ENCODE data around the gene DPH5.
"Not testable (repeated sequence)": the region's sequence is repeated elsewhere in the genome, so short reads cannot be mapped to it uniquely, and the experiment has no call there.

Gene DPH5

DNA sequence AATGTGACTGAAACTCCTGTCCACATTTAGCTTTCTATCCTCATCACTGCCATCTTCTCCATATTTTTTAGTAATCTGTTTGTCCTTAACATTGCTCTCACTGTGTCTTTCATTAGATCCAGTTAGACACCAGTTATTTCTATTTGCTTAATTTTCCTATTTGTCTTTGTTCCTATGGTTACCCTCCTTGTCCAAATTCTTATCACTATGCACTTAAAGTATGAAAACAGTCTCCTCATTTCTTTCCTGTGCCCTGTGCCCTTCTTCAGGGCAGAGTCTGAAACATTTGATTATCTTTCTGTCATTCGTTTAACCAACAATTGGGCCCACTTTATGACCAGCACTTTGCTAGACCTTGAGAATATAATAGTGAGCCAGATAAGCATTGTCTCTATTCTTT lies 65.5 kb downstream of the DPH5 start:
- Histone ChIP-seq H3K4me2 (no peak overlapping the region), H2AFZ (ENCODE audit: low read depth) (no peak overlapping the region), H3K9ac (no peak overlapping the region), H3K4me1 (ENCODE audit: low read depth, poor library complexity, severe bottlenecking) (no peaks in the 10 kb centered on the region), H3K27me3 (ENCODE audit: insufficient read depth, low read depth) (no peaks in the 10 kb centered on the region), H3K27ac (no peak overlapping the region), H3K4me3 (IDR thresholded peaks at IDR 0.05; ENCODE audit: insufficient read depth, low read depth, low read length) (no peak overlapping the region), H4K20me1 (ENCODE audit: insufficient read depth) (no peaks in the 10 kb centered on the region), H3K36me3 (ENCODE audit: insufficient read depth) (no peaks in the 10 kb centered on the region), H3K79me2 (ENCODE audit: insufficient read depth, low read depth) (no peaks in the 10 kb centered on the region)
- TF ChIP-seq, protein P1, sequence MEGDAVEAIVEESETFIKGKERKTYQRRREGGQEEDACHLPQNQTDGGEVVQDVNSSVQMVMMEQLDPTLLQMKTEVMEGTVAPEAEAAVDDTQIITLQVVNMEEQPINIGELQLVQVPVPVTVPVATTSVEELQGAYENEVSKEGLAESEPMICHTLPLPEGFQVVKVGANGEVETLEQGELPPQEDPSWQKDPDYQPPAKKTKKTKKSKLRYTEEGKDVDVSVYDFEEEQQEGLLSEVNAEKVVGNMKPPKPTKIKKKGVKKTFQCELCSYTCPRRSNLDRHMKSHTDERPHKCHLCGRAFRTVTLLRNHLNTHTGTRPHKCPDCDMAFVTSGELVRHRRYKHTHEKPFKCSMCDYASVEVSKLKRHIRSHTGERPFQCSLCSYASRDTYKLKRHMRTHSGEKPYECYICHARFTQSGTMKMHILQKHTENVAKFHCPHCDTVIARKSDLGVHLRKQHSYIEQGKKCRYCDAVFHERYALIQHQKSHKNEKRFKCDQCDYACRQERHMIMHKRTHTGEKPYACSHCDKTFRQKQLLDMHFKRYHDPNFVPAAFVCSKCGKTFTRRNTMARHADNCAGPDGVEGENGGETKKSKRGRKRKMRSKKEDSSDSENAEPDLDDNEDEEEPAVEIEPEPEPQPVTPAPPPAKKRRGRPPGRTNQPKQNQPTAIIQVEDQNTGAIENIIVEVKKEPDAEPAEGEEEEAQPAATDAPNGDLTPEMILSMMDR (conservative IDR thresholded peaks at IDR 0.05; ENCODE audit: low read depth, low read length): no peak

DNA sequence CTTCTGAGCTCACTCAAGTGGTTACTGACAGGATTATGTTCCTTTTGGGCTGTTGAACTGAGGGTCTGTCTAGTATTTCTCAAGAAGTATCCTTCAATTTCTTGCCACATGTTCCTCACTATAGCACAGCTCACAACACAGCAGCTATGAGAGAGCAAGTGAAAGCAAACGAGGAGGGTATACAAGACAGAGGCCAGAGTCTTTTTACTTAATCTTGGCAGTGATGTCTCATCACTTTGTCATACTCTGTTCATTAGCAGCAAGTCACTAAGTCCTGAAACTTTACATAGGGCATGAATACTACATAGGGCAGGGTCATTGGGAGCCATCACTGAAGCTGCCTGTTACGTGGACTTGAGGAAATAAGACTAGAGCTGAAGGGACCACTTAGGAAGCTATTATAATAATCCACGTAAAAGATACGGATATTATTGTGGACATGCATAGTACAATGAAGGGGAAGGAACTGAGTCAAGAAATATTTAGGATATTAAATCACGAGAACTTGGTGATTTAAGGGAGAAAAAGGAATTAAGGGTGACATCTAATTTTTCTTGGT lies 66.0 kb downstream of the DPH5 start:
- TF ChIP-seq, protein P1 (conservative IDR thresholded peaks at IDR 0.05; ENCODE audit: low read depth, low read length): no peak
- no peak overlapping the region for H3K27ac ChIP-seq
- no peaks in the 10 kb centered on the region for H3K79me2 ChIP-seq (ENCODE audit: insufficient read depth, low read depth)
- H3K4me3 ChIP-seq (IDR thresholded peaks at IDR 0.05; ENCODE audit: insufficient read depth, low read depth, low read length): no peak overlapping the region
- H3K4me2 ChIP-seq: no peak overlapping the region
- H3K4me1 ChIP-seq (ENCODE audit: low read depth, poor library complexity, severe bottlenecking): no peaks in the 10 kb centered on the region
- H3K9ac ChIP-seq: no peak overlapping the region
- no peak overlapping the region for H2AFZ ChIP-seq (ENCODE audit: low read depth)
- no peaks in the 10 kb centered on the region for H3K27me3 ChIP-seq (ENCODE audit: insufficient read depth, low read depth)
- H4K20me1 ChIP-seq (ENCODE audit: insufficient read depth): no peaks in the 10 kb centered on the region
- H3K36me3 ChIP-seq (ENCODE audit: insufficient read depth): no peaks in the 10 kb centered on the region

DNA sequence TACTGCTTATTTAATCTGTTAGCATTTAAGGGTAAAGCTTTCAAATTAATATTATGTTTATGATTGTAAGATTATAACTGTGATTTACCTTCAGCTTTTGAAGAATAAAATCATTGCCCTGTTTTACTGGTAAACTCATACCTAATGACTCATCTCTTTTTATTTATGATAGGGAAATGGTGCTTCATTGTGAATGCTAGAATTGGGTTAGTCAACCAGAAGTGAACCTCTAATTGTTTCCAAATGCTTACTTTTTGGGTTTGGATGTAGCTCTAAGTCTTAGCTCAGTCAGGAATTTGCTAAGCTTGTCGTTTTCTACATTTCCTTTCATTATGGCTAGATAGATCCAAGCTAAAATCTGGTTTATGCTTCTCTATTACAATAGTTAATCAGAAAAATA lies 70.3 kb downstream of the DPH5 start:
- TF ChIP-seq, protein P1 (conservative IDR thresholded peaks at IDR 0.05; ENCODE audit: low read depth, low read length): no peak
- H3K4me2 ChIP-seq: no peak overlapping the region
- H4K20me1 ChIP-seq (ENCODE audit: insufficient read depth): no peaks in the 10 kb centered on the region
- no peak overlapping the region for H3K9ac ChIP-seq
- H3K79me2 ChIP-seq (ENCODE audit: insufficient read depth, low read depth): no peaks in the 10 kb centered on the region
- no peak overlapping the region for H2AFZ ChIP-seq (ENCODE audit: low read depth)
- H3K36me3 ChIP-seq (ENCODE audit: insufficient read depth): no peaks in the 10 kb centered on the region
- no peak overlapping the region for H3K27ac ChIP-seq
- H3K4me1 ChIP-seq (ENCODE audit: low read depth, poor library complexity, severe bottlenecking): no peaks in the 10 kb centered on the region
- H3K4me3 ChIP-seq (IDR thresholded peaks at IDR 0.05; ENCODE audit: insufficient read depth, low read depth, low read length): no peak overlapping the region
- H3K27me3 ChIP-seq (ENCODE audit: insufficient read depth, low read depth): no peaks in the 10 kb centered on the region

DNA sequence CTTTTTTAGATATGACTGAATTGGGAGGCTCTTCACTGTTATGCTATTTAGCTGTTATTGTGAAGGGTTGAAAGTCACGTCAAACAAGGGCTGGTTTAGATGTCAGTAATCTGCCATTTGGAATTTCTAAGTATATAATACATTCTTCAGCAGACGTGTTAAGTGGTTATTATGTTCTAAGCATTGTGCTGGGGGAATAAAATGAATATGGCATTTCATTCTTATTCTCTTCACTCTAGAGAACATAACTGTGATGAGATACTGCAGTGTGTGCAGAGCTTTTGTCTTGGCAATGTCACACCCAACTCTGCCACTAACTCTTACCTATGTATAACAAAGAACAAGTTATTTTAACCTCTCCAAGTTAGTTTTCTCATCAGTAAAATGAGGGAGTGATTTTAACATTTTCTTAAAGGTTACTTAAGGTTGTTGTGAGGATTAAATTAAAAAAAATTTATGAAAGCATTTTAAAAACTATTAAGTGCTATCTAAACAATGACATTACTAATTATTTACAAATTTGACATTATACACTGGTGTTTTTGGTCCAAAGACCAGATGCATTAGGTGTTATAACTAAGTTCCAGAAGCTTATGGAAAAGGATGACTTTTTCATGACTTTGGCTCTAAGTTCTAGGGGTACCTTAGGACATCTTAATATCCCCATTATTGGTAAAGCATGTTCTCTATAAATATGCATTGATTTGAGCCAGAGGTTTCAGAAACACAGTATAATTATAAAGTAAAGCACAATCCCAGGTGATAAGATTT lies 71.4 kb downstream of the DPH5 start:
- Histone ChIP-seq H3K4me3 (IDR thresholded peaks at IDR 0.05; ENCODE audit: insufficient read depth, low read depth, low read length) (no peak overlapping the region), H3K4me1 (ENCODE audit: low read depth, poor library complexity, severe bottlenecking) (peaks cover 7% of the 10 kb centered on the region), H3K27me3 (ENCODE audit: insufficient read depth, low read depth) (no peaks in the 10 kb centered on the region), H3K4me2 (no peak overlapping the region), H3K79me2 (ENCODE audit: insufficient read depth, low read depth) (no peaks in the 10 kb centered on the region), H4K20me1 (ENCODE audit: insufficient read depth) (no peaks in the 10 kb centered on the region), H3K27ac (no peak overlapping the region), H2AFZ (ENCODE audit: low read depth) (no peak overlapping the region), H3K9ac (no peak overlapping the region), H3K36me3 (ENCODE audit: insufficient read depth) (no peaks in the 10 kb centered on the region)
- TF ChIP-seq, protein P1 (conservative IDR thresholded peaks at IDR 0.05; ENCODE audit: low read depth, low read length): no peak

DNA sequence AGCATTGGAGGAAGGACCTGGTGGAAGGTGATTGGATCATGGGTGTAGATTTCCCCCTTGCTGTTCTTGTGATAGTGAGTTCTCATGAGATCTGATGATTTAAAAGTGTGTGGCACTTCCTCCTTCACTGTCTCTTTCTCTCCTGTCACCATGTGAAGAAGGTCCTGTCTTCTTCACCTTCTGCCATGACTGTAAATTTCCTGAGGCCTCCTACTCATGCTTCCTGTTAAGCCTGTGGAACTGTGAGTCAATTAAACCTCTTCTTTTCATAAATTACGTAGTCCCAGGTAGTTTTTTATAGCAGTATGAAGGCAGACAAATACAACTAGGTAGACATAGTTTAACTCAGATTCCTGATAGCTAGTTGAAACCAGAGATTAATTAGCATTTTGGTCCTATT lies 72.6 kb downstream of the DPH5 start:
- H3K27ac ChIP-seq; H3K79me2 ChIP-seq (ENCODE audit: insufficient read depth, low read depth); H4K20me1 ChIP-seq (ENCODE audit: insufficient read depth); H3K4me3 ChIP-seq (IDR thresholded peaks at IDR 0.05; ENCODE audit: insufficient read depth, low read depth, low read length); H2AFZ ChIP-seq (ENCODE audit: low read depth); H3K36me3 ChIP-seq (ENCODE audit: insufficient read depth); H3K27me3 ChIP-seq (ENCODE audit: insufficient read depth, low read depth); H3K4me2 ChIP-seq; H3K9ac ChIP-seq: not testable (repeated sequence)
- H3K4me1 ChIP-seq (ENCODE audit: low read depth, poor library complexity, severe bottlenecking): peaks cover 14% of the 10 kb centered on the region

Data from KMS-11 (cell line).